GM12892 (cell line): ENCODE data around the gene ABCC3.
"Not testable (repeated sequence)": the region's sequence is repeated elsewhere in the genome, so short reads cannot be mapped to it uniquely, and the experiment has no call there.

ENCODE experiments used
- DNase-seq: peaks from one replicate; pipeline ENCODE4 v3.0.0; 2011; ENCODE audit not compliant: insufficient read length
- FAIRE-seq: peaks from 2 replicates; lab custom pipeline; 2011; peaks lifted over from hg19 to GRCh38; lab: Jason Lieb, UNC
- POLR2A ChIP-seq: IDR thresholded peaks from 2 replicates; pipeline ENCODE4 v1.6.1; 2011; ENCODE audit warnings: low read depth, low read length, control low read depth
- POLR2AphosphoS5 ChIP-seq: IDR thresholded peaks from 2 replicates; pipeline ENCODE4 v1.6.1; 2011; ENCODE audit warnings: low read depth, low read length, control low read depth
- TAF1 ChIP-seq: IDR thresholded peaks from 2 replicates; pipeline ENCODE4 v1.6.1; 2011; ENCODE audit warnings: low read depth, mild to moderate bottlenecking, control low read depth, low read length, borderline replicate concordance

ABCC3 gene

DNA sequence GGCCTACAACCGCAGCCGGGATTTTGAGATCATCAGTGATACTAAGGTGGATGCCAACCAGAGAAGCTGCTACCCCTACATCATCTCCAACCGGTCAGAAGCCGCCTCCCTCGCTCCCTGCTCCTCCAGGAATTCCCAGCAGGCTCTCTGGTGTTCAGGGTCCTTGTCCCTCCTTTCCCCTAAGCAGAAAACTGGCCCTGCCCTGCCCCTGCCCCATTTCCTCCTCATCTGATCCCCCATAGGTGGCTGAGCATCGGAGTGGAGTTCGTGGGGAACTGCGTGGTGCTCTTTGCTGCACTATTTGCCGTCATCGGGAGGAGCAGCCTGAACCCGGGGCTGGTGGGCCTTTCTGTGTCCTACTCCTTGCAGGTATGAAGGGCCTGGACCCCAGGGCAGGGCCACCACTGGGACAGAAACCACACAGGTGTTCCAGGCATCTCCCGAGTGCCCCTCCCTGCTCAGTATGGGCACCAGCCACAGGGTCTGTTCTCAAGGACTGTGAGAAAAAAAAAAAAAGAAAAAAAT, 43.2 kb downstream of the ABCC3 start:
- DNase-seq (no peak), FAIRE-seq (no peak)
- TF ChIP-seq TAF1 (no peak), POLR2AphosphoS5 (no peak), POLR2A (no peak)

- TF ChIP-seq TAF1, result no peak
- TF ChIP-seq POLR2A, result no peak
- no peak for TF ChIP-seq POLR2AphosphoS5
- FAIRE-seq (no peak), DNase-seq (no peak)
Observed at GRCh38 chr17:50679008-50679544, 44.4 kb downstream of the ABCC3 start.

DNA sequence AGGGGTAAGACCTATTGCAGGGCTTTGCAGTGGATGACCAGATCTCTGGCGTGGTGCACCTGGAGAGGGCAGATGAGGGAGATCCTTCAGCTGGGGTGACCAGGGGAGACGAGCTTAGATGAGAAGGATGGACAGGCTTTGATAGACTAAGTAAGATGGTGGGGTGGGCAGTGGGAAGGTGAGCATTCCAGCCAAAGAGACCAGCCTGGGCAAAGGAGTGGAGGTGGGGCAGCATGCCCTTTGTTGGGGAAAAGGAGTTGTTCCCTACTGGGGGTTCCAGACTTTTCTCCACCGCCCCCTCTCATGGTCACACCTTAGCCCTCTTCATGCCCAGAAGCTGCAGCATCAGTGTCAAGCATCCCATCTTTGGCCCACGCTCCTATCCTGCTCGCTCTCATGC, 45.4 kb downstream of the ABCC3 start:
- FAIRE-seq, result no peak
- TF ChIP-seq POLR2A, result no peak
- TF ChIP-seq TAF1, result no peak
- TF ChIP-seq POLR2AphosphoS5, result no peak
- no peak for DNase-seq

GRCh38 chr17:50680543-50681262, 46.0 kb downstream of the ABCC3 start:
- not testable (repeated sequence) for FAIRE-seq, DNase-seq

- FAIRE-seq (no peak), DNase-seq (no peak)
- TF ChIP-seq POLR2AphosphoS5 (no peak), TAF1 (no peak), POLR2A (no peak)
Observed at GRCh38 chr17:50681263-50682200, 46.9 kb downstream of the ABCC3 start.

DNA sequence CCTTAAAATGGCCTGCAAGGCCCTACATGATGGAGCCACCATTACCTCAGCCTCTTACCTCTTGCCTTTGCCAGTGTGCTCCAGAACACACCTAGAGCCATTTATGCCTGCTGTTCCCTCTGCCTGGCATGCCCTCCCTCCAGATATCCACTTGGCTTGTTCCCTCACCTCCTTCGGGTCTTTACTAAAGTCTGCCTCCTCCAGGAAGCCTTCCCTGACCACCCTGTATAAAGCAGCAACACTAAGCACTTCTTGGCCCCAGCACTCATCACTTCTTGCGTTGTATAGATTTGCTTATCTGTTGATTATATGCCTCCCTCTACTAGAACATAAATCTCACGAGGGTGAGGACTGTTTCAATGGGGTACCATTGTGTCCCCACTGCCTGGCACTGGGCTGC, 47.8 kb downstream of the ABCC3 start:
- DNase-seq (no peak), FAIRE-seq (no peak)
- no peak for TF ChIP-seq POLR2AphosphoS5
- no peak for TF ChIP-seq TAF1
- no peak for TF ChIP-seq POLR2A

DNA sequence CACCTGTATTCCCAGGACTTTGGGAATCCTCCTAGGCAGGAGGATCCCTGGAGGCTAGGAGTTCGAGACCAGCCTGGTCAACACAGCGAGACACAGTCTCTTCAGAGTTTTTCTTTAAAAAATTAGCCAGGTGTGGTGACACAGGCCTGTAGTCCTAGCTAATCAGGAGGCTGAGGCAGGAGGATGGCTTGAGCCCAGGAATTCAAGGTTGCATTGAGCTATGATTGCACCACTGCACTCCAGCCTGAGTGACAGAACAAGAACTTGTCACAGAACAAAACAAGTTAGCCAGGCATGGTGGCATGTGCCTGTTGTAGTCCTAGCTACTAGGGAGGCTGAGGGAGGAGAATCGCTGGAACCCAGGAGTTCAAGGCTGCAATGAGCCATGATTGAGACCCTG, 48.3 kb downstream of the ABCC3 start:
- TF ChIP-seq TAF1, result no peak
- TF ChIP-seq POLR2AphosphoS5, result no peak
- TF ChIP-seq POLR2A, result no peak
- FAIRE-seq (no peak), DNase-seq (no peak)

DNA sequence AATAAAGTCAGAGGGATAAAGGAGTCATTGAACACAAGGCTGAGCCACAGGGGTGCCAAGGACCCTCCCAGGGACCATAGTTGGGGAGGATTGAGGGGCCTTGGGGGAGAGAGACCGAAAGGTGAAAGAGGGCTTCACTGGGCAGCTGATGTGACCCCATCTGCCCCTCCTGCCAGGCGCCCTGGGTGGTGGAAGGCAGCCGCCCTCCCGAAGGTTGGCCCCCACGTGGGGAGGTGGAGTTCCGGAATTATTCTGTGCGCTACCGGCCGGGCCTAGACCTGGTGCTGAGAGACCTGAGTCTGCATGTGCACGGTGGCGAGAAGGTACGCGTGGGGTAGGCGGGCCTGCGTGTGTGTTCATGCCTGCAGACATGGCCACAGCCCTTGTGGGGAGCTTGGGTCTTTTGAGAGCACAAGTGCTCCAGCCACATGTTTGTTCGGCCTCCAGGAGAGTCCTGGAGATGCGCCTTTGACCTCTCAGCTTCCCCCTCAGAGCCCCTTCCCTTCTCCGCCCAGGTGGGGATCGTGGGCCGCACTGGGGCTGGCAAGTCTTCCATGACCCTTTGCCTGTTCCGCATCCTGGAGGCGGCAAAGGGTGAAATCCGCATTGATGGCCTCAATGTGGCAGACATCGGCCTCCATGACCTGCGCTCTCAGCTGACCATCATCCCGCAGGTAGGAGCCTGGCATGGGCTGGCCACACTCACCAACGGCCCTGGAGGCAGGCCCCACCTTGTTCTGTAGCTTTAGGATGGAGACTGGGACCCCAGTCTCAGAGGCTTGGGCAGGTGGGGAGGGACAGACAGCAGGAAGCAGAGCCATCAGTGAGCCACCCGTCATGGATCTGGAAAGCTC, 49.0 kb downstream of the ABCC3 start:
- FAIRE-seq (no peak), DNase-seq (no peak)
- TF ChIP-seq POLR2A (no peak), POLR2AphosphoS5 (no peak), TAF1 (no peak)

GRCh38 chr17:50684288-50684611, 49.6 kb downstream of the ABCC3 start:
- no peak for DNase-seq
- no peak for TF ChIP-seq TAF1
- no peak for TF ChIP-seq POLR2AphosphoS5
- FAIRE-seq, result no peak

DNA sequence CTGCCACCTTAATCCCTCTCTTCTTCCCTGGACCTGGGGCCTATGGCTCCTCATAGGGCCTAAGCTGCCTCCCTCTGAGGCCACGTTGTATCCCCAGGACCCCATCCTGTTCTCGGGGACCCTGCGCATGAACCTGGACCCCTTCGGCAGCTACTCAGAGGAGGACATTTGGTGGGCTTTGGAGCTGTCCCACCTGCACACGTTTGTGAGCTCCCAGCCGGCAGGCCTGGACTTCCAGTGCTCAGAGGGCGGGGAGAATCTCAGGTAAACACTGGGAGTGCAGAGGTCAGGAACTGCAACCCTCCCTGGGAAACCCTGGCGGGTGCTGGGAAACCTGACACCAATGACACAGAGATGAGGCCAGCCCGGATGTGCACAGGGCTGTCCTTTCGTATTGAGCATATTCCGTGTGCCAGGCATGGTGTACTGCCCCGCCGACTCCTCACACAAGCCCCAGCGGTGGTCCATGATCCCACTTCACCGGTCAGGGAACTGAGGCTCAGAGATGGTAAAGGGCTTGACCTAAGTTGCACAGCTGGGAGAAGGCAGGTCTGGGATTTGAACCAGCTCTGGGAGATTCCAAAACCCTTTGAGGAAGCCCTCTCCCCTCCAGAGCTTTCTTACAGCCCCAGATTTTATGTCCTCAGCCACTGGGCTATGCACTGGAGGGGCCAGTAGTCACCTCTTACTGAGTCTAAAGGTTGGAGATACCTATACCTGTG, 50.1 kb downstream of the ABCC3 start:
- FAIRE-seq, result no peak
- TF ChIP-seq POLR2A (no peak), POLR2AphosphoS5 (no peak), TAF1 (no peak)
- no peak for DNase-seq
